ENCODE measurements around the gene TDRD9. TPM values are rescaled to one million over a fixed set of nuclear protein-coding genes. Genes with fewer than 3 reads are reported as not detected.

The TDRD9 gene
- total RNA-seq, 1 experiment from 2014 or later = not detected

DNA sequence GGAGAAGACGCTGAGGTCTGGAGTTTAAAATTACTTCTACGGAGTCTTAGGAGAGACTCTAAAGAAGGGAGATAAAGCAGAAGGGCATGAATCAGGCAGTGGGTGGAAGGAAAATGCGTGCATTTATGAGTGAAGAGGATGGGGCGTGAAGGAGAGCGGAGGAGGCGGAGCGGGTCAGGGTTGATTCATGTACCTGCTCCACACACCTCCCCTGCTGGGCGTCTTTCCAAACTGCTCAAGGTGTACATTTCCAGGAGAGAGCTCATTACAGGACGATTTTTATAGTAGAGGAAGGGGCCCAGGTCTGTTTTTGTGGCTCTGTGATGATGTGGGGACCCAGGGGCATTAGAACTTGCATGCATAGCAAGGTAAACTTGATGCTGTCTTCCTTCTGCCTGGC, 92.2 kb downstream of the TDRD9 start:
- no peaks in the 10 kb centered on the region; the same call in 1 of the 2 replicates for H3K27me3 ChIP-seq (ENCODE audit: control insufficient read depth, insufficient read depth, low read length)
- no TSS peak for BruUV-seq (replicated peaks)
- no peaks in the 10 kb centered on the region for H3K9me3 ChIP-seq (ENCODE audit: control insufficient read depth, insufficient read depth, low read depth, low read length)
- ChIA-PET CTCF (no interaction called here), POLR2A (interaction anchor here (0.6 kb wide), 1 partner anchor 16 kb away, joined by 3 read pairs; no protein-coding TSS in a partner anchor)
- TF ChIP-seq, protein P1, sequence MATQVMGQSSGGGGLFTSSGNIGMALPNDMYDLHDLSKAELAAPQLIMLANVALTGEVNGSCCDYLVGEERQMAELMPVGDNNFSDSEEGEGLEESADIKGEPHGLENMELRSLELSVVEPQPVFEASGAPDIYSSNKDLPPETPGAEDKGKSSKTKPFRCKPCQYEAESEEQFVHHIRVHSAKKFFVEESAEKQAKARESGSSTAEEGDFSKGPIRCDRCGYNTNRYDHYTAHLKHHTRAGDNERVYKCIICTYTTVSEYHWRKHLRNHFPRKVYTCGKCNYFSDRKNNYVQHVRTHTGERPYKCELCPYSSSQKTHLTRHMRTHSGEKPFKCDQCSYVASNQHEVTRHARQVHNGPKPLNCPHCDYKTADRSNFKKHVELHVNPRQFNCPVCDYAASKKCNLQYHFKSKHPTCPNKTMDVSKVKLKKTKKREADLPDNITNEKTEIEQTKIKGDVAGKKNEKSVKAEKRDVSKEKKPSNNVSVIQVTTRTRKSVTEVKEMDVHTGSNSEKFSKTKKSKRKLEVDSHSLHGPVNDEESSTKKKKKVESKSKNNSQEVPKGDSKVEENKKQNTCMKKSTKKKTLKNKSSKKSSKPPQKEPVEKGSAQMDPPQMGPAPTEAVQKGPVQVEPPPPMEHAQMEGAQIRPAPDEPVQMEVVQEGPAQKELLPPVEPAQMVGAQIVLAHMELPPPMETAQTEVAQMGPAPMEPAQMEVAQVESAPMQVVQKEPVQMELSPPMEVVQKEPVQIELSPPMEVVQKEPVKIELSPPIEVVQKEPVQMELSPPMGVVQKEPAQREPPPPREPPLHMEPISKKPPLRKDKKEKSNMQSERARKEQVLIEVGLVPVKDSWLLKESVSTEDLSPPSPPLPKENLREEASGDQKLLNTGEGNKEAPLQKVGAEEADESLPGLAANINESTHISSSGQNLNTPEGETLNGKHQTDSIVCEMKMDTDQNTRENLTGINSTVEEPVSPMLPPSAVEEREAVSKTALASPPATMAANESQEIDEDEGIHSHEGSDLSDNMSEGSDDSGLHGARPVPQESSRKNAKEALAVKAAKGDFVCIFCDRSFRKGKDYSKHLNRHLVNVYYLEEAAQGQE (IDR thresholded peaks at IDR 0.05; ENCODE audit: insufficient read depth in 1 of 2, low read depth in 2 of 2, low read length in 1 of 2) = no peak
- no peak for TF ChIP-seq SIN3A (IDR thresholded peaks at IDR 0.05; ENCODE audit: borderline replicate concordance, insufficient read depth, low read depth, low read length)
- TF ChIP-seq TCF7L2 (IDR thresholded peaks at IDR 0.05; ENCODE audit: low read depth, low read length) = no peak
- TF ChIP-seq, protein P2, sequence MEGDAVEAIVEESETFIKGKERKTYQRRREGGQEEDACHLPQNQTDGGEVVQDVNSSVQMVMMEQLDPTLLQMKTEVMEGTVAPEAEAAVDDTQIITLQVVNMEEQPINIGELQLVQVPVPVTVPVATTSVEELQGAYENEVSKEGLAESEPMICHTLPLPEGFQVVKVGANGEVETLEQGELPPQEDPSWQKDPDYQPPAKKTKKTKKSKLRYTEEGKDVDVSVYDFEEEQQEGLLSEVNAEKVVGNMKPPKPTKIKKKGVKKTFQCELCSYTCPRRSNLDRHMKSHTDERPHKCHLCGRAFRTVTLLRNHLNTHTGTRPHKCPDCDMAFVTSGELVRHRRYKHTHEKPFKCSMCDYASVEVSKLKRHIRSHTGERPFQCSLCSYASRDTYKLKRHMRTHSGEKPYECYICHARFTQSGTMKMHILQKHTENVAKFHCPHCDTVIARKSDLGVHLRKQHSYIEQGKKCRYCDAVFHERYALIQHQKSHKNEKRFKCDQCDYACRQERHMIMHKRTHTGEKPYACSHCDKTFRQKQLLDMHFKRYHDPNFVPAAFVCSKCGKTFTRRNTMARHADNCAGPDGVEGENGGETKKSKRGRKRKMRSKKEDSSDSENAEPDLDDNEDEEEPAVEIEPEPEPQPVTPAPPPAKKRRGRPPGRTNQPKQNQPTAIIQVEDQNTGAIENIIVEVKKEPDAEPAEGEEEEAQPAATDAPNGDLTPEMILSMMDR (IDR thresholded peaks at IDR 0.05) = no peak
- no peak for TF ChIP-seq POLR2AphosphoS5 (IDR thresholded peaks at IDR 0.05; ENCODE audit: low read depth, low read length)
- H3K4me1 ChIP-seq (ENCODE audit: control insufficient read depth, insufficient read depth, low read length) = no peaks in the 10 kb centered on the region
- H3K4me3 ChIP-seq (ENCODE audit: low read depth in 2 of 2, low read length in 2 of 2) = no peak overlapping the region
- no peak overlapping the region for H3K27ac ChIP-seq (ENCODE audit: low read length)
- in situ Hi-C loops (cut with HindIII; ENCODE audit: low pct_unique_long_range_greater_than_20kb, low sequenced_read_pairs) (no loop called here), intact Hi-C loops (cut with micrococcal nuclease; ENCODE audit: unreplicated experiment) (no loop called here)
- no peaks in the 10 kb centered on the region for H3K36me3 ChIP-seq (ENCODE audit: control insufficient read depth, insufficient read depth, low read length)
- no peak for ATAC-seq
- no peak for DNase-seq (ENCODE audit: low read depth, low spot score)

DNA sequence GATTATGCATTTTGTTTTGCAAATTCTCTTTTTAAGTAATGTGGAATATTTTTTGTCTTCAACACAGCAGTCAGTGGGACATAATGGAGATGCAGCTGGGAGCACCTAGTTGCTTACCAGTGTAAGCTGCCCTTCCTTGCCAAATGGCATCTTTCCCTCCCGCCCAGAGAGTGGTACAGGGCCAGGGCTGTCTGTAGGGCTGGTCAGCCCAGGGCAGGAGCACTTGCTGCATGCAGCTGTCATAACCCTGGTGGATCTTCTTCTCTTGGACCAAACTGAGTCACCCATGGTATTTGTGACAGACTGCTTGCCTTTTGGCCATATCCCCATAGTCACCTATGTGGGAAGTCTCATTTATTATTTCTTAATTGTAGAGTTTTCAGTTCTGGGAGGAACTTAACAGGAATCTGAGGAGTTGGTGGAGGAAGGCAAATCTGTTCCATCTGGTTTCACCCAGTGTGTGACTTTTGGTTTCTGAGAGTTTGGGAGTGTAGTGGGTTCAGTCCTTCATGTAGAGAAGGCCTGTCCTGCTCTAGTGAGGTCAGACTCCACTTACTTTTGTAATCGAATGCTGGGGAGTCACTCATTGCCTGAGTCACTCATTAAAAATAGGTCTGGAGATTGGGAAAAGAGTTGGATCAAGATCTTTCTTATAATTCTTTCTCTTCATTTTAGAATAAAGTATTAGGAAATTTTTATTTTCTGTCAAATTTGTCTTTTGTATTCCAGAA, 95.2 kb downstream of the TDRD9 start:
- in situ Hi-C loops (cut with HindIII; ENCODE audit: low pct_unique_long_range_greater_than_20kb, low sequenced_read_pairs) = no loop called here
- DNase-seq (ENCODE audit: low read depth, low spot score) (no peak), ATAC-seq (no peak)
- no peaks in the 10 kb centered on the region for H3K9me3 ChIP-seq (ENCODE audit: control insufficient read depth, insufficient read depth, low read depth, low read length)
- no peaks in the 10 kb centered on the region for H3K36me3 ChIP-seq (ENCODE audit: control insufficient read depth, insufficient read depth, low read length)
- BruUV-seq (replicated peaks) = no TSS peak
- intact Hi-C loops (cut with micrococcal nuclease; ENCODE audit: unreplicated experiment) = no loop called here
- H3K4me3 ChIP-seq (ENCODE audit: low read depth in 2 of 2, low read length in 2 of 2) = no peak overlapping the region
- H3K27me3 ChIP-seq (ENCODE audit: control insufficient read depth, insufficient read depth, low read length) = no peaks in the 10 kb centered on the region
- H3K27ac ChIP-seq (ENCODE audit: low read length) = no peak overlapping the region
- H3K4me1 ChIP-seq (ENCODE audit: control insufficient read depth, insufficient read depth, low read length) = no peaks in the 10 kb centered on the region
- ChIA-PET CTCF (no interaction called here), POLR2A (no interaction called here)
- TF ChIP-seq TCF7L2 (IDR thresholded peaks at IDR 0.05; ENCODE audit: low read depth, low read length) = no peak
- TF ChIP-seq SIN3A (IDR thresholded peaks at IDR 0.05; ENCODE audit: borderline replicate concordance, insufficient read depth, low read depth, low read length) = no peak
- no peak for TF ChIP-seq POLR2AphosphoS5 (IDR thresholded peaks at IDR 0.05; ENCODE audit: low read depth, low read length)
- TF ChIP-seq, protein P2 (IDR thresholded peaks at IDR 0.05) = no peak
- TF ChIP-seq, protein P1 (IDR thresholded peaks at IDR 0.05; ENCODE audit: insufficient read depth in 1 of 2, low read depth in 2 of 2, low read length in 1 of 2) = no peak

Measured in Panc1 (cell line).